HG02970 (cell line): Measurements from ENCODE around the gene HDGF.

ENCODE experiments used
- ATAC-seq: cut with Tn5 transposase; IDR thresholded peaks from one replicate; pipeline ENCODE4 v1.9.1; 2021; ENCODE audit warnings: mild to moderate bottlenecking, moderate library complexity, moderate number of reproducible peaks; ENCODE audit not compliant: unreplicated experiment, low FRiP score

The HDGF gene

GRCh38 chr1:156747742-156748669 lies 3.5 kb downstream of the HDGF start:
- ATAC-seq, result no peak

- no peak for ATAC-seq
Observed at GRCh38 chr1:156746728-156747631, 4.5 kb downstream of the HDGF start.

- no peak for ATAC-seq
Observed at GRCh38 chr1:156746406-156746727, 5.1 kb downstream of the HDGF start.

GRCh38 chr1:156745881-156746280 lies 5.6 kb downstream of the HDGF start:
- ATAC-seq, result no peak

- ATAC-seq, result no peak
Observed at GRCh38 chr1:156744786-156745419, 6.6 kb downstream of the HDGF start.

GRCh38 chr1:156744344-156744743 lies 7.1 kb downstream of the HDGF start:
- ATAC-seq, result no peak

DNA sequence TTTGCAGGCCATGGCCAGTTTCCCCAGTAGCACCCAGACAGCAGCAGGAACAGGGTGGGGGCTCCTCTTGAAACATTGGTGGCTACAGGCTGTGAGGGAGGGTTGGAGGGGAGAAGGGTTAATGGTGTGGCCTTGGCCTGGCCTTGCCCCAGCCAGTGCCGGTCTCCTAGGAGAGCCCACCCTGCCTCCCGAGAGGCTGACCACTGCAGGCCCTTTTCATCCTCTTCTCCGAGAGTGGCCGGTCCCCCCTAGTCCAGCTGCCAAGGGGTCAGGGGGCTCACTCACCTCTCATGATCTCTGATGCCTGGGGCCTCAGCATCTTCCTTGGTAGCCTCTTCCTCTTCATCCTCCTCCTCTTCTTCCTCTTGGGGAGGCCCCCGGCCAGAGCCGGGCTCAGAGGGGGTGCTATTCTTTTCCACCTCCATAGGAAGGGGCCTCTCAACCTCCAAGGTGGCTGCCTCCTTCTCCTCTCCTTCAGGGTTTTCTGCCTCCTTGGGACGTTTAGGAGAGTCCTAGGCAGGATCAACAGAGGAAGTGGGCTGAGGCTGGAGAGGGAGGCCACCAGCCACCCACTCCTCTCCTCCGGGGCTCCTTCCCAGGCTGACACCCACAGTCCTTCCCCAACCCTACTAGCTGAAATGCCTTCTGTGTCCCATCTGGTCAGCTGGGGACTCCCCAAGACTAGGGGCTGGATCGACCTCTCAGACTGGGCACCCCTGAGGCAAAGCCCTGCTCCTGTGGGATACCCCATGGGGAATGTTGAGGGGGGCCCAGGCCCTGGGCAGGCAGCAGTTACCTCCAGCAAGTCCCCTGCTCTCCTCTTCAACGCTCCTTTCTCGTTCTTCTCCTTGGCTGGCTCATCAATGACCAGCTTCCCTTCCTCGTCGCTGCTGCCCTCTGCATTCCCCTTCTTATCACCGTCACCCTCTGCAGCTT lies 7.8 kb downstream of the HDGF start:
- no peak for ATAC-seq

DNA sequence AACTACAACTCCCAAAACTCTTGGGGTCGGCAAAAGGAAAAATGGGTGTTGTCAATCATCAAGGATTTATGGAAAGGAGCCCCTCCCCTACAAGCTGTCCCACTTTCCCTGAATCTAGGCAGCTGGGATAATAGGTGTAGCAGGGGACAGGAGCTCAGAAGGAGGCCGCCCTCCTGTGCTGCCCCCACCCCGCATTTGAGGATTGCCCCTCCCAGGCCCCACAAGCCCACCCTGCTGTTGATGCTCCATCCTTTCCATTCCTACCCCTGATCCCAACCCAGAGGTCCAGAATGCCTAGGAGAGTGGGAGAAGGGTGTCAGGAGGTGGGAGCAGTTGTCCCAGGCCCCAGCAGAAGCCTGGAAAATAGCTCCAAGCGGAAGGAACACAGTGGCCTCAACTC lies 8.7 kb downstream of the HDGF start:
- no peak for ATAC-seq

DNA sequence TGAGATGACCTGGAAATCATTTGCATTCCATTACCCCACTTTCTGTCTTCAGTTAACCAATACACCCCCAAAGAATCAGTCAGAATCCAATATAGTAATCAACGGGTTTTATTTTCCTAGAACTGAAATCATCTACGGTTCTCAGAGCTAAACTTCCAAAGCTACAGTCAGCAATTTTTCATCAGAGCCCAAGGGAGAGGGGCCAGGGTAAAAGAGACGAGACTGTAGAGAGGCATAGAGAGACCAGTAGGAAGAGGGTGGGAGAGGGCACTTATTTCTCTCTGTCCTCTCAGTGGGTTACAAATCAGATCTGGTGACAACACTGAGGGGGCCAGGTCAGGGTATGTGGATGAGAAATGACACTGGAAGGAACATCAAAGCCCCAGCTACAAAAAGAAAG lies 9.5 kb downstream of the HDGF start:
- no peak for ATAC-seq

DNA sequence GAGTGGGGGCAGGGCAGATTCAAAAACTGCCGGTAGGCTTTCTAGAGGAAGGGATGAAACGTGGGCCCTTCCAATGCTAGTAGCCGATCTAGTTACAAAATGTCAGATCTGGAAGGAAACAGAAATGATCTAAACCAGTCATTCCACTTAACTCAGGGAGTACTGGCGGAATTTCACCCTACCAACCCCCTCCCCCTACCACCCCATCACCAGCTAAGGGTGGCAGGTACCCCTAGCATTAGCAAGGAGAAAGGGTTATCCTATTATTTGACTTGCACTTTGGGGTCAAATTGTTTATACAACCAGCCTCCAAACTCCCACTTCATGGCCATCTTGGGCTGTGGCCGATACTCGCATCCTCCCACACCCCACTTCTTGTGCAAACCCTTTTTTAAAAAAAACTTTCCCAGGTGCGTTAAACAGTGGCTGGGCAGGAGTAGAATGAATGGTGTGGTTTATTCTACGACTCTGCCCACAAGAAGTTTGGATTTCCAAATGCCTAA lies 9.9 kb downstream of the HDGF start:
- ATAC-seq, result no peak

GRCh38 chr1:156740741-156741480 lies 10.6 kb downstream of the HDGF start, which contains the start of gene MRPL24:
TSS of gene MRPL24 (minus strand) at chr1:156741088. CDS start at chr1:156738704, 2,384 bp downstream.
- peak; percentile 81 for ATAC-seq

DNA sequence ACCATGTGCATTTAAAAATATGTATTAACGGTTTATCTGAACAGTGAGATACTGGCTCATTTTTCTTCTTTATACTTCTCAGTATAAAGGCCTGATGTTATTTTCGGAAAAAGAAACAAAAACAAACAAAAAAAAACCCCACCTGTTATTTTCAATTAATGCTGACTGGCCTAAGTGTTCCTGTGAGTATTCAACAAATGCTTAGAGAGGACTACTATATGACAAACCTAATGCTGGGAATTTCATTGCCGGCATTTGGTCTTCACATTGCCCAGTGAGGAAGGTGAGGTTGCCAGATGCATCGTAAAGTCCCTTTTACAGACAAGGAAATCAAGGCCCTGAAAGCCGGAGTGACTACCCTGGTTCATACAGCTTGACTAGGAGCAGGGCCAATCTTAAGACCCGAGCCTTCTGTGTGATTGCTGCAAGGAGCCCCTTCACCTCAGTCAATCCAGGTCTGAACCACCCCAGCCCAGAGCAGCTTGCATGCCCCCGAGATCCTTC lies 11.2 kb downstream of the HDGF start:
- ATAC-seq, result no peak

DNA sequence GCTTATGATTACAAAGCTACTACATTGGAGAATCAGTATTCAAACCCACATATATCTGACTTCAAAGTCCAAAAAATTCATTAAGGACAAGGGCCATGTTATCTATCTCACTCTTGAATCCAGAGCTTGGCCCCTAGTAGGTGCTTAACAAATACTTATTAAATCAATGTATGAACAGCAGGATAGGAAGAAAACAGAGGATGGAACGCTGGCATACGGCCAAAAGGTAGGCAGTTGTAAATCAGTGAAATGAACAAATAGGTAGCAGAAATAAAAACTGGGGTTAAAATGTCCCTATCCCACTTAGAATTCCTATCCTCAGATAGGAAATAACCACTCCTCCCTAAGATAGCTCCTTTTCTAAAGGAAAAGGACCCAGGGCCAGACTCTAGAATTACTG lies 12.6 kb downstream of the HDGF start:
- ATAC-seq, result no peak

DNA sequence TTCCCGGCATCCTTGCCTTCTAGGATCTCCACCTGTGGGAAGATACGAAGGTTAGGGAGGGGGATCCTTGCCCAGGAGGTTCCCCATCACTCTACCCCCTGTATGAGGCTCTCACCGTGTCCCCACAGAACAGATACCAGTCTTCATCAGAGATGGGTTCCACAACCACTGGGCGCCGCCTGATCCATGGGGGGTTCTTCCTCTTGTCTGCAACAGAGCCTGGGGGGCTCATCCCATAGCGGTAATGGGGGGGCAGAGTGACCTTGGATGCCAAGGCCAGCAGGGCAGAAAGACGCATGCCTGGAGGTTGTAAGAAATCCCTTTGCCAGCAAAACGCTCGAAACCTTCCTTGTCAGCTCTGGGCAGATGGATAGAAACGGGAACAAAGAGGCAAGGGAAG lies 13.1 kb downstream of the HDGF start:
- ATAC-seq, result no peak

DNA sequence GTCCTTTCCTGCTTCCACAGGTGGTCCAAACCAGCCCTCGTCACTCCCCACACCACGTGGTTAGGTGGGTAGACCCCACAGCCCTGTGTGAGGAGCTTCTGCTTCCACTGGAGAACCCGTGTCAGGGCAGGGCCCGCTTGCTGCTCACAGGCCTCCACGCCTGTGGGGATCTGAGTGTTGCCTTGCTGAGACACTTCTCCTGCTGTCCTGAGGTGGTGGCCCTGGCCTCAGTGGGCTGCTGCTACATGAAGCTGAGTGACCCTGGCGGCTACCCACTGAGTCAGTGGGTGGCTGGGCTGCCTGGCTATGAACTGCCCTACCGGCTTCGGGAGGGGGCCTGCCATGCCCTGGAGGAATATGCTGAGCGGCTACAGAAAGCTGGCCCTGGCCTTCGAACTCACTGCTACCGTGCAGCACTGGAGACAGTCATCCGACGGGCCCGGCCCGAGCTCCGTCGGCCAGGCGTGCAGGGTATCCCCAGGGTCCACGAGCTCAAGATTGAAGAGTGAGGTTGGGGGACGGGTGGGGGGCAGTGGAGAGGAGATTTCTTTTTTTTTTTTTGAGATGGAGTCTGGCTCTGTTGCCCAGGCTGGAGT lies 17.4 kb downstream of the HDGF start:
- no peak for ATAC-seq

- ATAC-seq, result peak; percentile 91
Observed at GRCh38 chr1:156728599-156729462, 22.6 kb downstream of the HDGF start, which contains the start of gene ISG20L2. TSS of gene ISG20L2 (minus strand) at chr1:156728766. CDS start at chr1:156727652, 1,114 bp downstream.

- peak; percentile 46 for ATAC-seq
Observed at GRCh38 chr1:156727926-156728598, 23.4 kb downstream of the HDGF start, which contains the start of gene METTL25B. TSS of gene METTL25B (plus strand) at chr1:156728469. CDS start at chr1:156729105, 636 bp downstream.
